ENCODE measurements around the gene GALNT15.

DNA sequence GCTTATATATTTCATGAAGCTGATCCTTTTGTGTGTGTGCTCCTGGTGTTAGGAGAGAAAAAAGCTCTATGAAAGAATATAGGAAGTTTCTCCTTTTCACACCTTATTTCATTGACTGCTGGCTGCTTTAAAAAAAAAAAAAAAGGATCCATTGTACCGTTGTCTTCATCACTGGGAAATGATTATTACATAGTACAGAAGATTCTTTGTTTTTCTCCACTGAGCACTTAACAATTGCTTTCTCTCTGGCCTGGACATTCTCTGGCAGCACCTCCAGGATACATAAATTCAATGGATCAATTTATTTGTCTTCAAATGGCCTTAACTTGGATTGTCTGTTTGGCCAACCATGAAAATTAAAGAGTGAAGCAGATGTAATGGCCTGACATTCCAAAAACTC, 53.1 kb downstream of the GALNT15 start:
- TF ChIP-seq ZNF274 (IDR thresholded peaks at IDR 0.05; ENCODE audit: low read depth, low read length) (no peak), SUZ12 (IDR thresholded peaks at IDR 0.05; ENCODE audit: extremely low read depth, insufficient read depth, insufficient read length) (no peak), YY1 (IDR thresholded peaks at IDR 0.05; ENCODE audit: insufficient read depth, insufficient read length) (no peak)

All from NT2/D1 (cell line).